ENCODE results near the gene RHOBTB1.

Gene RHOBTB1

GRCh38 chr10:60944058-60944909 lies at the start of gene RHOBTB1:
TSS of gene RHOBTB1 (minus strand) at chr10:60944185. CDS start at chr10:60911542, 32,643 bp downstream.
- H3K27me3 Mint-ChIP-seq: peaks cover 40% of the 10 kb centered on the region
- H3K27ac Mint-ChIP-seq: peak within 1 kb of the TSS; percentile 64
- ATAC-seq: peak; percentile 68
- peaks cover 2% of the 10 kb centered on the region for H3K9me3 Mint-ChIP-seq
- peaks cover 23% of the 10 kb centered on the region for H3K4me1 Mint-ChIP-seq
- H3K4me3 Mint-ChIP-seq: peak within 1 kb of the TSS; percentile 86
- no peaks in the 10 kb centered on the region for H3K36me3 Mint-ChIP-seq

DNA sequence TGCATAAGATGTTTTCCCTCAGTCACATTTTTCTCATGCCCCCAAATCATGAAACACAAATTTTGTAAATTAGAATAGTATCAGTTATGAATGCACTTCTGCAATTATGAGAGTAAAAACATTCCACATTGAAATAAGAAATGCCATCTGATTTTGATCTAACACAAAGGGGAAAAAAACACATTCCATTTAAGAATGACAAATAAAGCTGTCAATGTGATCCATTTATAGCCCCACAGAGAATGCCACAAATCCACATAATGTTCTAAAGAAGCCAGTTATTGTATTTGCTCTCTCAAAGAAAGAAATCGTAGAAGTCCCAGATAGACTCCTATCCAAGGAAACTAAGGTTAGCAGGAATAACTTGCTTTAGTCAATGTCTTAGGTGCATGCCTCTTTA lies 48.7 kb upstream of the RHOBTB1 start:
- Mint-ChIP-seq H3K27me3 (peaks cover 10% of the 10 kb centered on the region), H3K9me3 (peaks cover 5% of the 10 kb centered on the region), H3K27ac (no peak overlapping the region), H3K4me3 (no peak overlapping the region), H3K4me1 (peaks cover 8% of the 10 kb centered on the region), H3K36me3 (no peaks in the 10 kb centered on the region)
- no peak for ATAC-seq

- no peak overlapping the region for H3K4me3 Mint-ChIP-seq
- no peaks in the 10 kb centered on the region for H3K27me3 Mint-ChIP-seq
- H3K27ac Mint-ChIP-seq: no peak overlapping the region
- no peak for ATAC-seq
- no peaks in the 10 kb centered on the region for H3K36me3 Mint-ChIP-seq
- peaks cover 8% of the 10 kb centered on the region for H3K4me1 Mint-ChIP-seq
- H3K9me3 Mint-ChIP-seq: peaks cover 5% of the 10 kb centered on the region
Measured at GRCh38 chr10:60990663-60991062, 46.7 kb upstream of the RHOBTB1 start.

- no peaks in the 10 kb centered on the region for H3K36me3 Mint-ChIP-seq
- H3K4me3 Mint-ChIP-seq: no peak overlapping the region
- peaks cover 8% of the 10 kb centered on the region for H3K4me1 Mint-ChIP-seq
- H3K27me3 Mint-ChIP-seq: no peaks in the 10 kb centered on the region
- H3K27ac Mint-ChIP-seq: no peak overlapping the region
- peak; percentile 97 for ATAC-seq
- H3K9me3 Mint-ChIP-seq: peaks cover 5% of the 10 kb centered on the region
Measured at GRCh38 chr10:60989400-60989876, 45.5 kb upstream of the RHOBTB1 start.

DNA sequence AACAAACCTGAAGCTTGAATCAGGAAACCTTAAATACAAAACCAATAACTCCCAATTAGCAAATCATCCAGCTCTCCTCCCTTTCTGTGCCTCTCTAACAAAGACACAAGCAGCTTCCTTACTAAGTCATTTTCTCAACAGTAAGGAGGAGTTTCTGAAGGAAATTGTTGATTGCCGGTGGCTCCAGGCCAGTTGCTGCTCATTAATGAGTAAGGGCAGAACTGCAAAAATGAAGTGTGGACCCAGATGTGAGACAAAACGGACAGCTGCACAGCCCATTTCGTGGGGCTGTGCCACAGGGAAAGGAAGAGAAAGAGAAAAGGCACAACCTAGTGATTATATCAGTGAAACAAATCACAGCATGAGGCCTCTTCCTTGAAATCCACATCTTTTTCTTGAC lies 42.8 kb upstream of the RHOBTB1 start:
- no peaks in the 10 kb centered on the region for H3K36me3 Mint-ChIP-seq
- H3K4me3 Mint-ChIP-seq: no peak overlapping the region
- ATAC-seq: no peak
- H3K27ac Mint-ChIP-seq: no peak overlapping the region
- peaks cover 8% of the 10 kb centered on the region for H3K4me1 Mint-ChIP-seq
- H3K27me3 Mint-ChIP-seq: no peaks in the 10 kb centered on the region
- H3K9me3 Mint-ChIP-seq: peaks cover 5% of the 10 kb centered on the region

DNA sequence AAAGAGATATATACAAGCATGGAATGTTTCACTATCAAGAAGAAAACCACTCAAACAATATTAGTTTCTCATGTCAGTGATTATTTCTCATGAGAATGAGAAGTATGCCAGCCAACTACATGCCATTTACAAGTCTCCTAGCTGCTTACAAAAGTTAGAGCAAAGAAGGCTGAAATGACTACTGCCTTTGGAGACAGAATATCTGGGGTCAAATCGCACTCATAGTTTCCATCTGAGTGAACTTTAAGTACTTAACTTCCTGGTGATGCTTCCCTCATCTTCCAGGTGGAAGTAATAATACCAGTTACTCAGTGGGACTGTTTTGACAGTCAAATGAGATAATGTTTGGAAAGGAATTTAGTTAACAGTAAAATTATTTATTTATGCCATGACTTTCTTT lies 42.0 kb upstream of the RHOBTB1 start:
- H3K9me3 Mint-ChIP-seq: peaks cover 5% of the 10 kb centered on the region
- no peaks in the 10 kb centered on the region for H3K36me3 Mint-ChIP-seq
- no peak for ATAC-seq
- H3K27me3 Mint-ChIP-seq: no peaks in the 10 kb centered on the region
- no peak overlapping the region for H3K4me3 Mint-ChIP-seq
- no peak overlapping the region for H3K27ac Mint-ChIP-seq
- peaks cover 8% of the 10 kb centered on the region for H3K4me1 Mint-ChIP-seq

DNA sequence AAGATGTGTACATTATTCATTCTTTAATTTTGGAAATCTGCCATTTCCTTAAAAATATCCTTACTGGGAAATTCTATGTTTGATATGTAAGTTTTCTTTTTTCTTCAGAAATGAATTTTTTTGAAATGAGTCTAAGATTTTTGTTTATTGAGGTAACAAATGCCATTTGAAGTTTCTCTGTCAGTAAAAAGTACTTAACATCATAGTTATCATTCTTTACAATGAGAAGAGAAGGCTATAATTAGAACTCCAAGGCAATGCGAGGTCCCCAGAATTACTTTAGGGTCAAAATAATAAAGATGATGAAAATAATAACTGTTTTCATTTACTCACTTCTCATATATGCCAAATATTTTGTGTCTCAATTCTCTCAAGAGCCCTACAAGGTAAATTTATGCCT lies 37.0 kb upstream of the RHOBTB1 start:
- no peak for ATAC-seq
- Mint-ChIP-seq H3K9me3 (no peaks in the 10 kb centered on the region), H3K4me1 (peaks cover under 1% of the 10 kb centered on the region)

DNA sequence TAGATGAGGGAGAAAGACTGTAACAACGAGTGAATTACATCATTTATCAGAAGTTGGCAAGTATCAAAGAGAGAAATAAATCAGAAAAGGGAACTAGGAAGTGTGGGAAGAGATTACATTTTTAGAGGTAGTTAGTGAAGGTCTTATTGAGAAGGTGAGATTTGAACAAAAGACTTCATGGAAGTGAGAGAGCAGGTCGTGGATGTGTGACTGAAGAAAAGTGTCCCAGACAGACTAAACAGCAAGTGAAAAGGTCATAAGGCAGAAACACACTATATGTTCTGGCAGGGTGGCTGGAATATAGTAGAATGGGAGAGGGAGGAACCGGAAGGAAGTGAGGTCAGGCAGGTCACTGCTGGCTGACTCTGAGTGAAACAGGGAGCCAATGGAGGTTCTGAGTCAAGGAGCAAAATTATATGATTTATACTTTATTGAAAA lies 35.7 kb upstream of the RHOBTB1 start:
- H3K27me3 Mint-ChIP-seq: no peaks in the 10 kb centered on the region
- no peak overlapping the region for H3K27ac Mint-ChIP-seq
- peaks cover 5% of the 10 kb centered on the region for H3K4me1 Mint-ChIP-seq
- ATAC-seq: no peak
- no peaks in the 10 kb centered on the region for H3K36me3 Mint-ChIP-seq
- no peaks in the 10 kb centered on the region for H3K9me3 Mint-ChIP-seq
- no peak overlapping the region for H3K4me3 Mint-ChIP-seq

More for the DNA sequence above, 37.0 kb upstream of the RHOBTB1 start:
- Mint-ChIP-seq H3K27me3 (no peaks in the 10 kb centered on the region), H3K27ac (no peak overlapping the region), H3K36me3 (no peaks in the 10 kb centered on the region), H3K4me3 (no peak overlapping the region)

DNA sequence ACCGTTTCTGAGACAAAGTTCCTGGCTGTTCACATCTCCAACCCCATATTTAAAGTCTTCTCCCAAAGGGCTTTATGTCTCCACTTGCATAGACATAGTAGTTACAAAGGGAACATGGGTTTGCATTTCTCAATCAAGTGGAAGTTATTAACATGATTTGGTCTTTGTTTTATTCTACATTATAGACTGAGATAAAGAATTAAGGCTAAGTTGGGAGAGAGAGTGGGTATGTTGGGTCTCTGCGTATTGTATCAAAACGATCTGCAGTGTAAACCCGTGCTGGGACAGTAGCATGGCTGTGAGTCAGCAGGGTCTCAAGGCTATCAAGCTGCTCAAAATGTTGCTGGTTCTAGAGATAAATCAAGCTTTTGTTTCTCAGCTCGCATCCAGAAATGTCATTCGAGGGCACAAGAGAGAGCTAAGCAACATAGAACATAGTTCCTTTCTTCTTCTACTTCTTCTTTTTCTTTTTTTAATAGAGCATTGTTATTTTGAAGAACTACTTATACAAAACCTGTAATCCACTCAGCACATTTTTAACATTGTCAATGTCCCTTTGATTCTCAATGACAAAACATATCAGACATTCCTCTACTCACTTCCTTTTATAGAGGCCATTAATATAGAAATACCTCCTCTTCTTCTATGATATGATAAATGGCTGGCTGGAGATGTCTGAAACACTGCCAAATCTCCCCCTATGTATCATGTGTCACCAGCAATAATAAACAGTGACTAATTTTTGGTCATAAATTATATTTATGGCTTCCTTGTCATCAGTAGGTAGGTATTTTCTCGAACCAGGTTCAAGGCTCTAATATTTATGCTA lies 34.5 kb upstream of the RHOBTB1 start:
- no peak for ATAC-seq
- H3K4me3 Mint-ChIP-seq: no peak overlapping the region
- no peak overlapping the region for H3K27ac Mint-ChIP-seq
- peaks cover 5% of the 10 kb centered on the region for H3K4me1 Mint-ChIP-seq
- H3K36me3 Mint-ChIP-seq: no peaks in the 10 kb centered on the region
- H3K9me3 Mint-ChIP-seq: no peaks in the 10 kb centered on the region
- H3K27me3 Mint-ChIP-seq: no peaks in the 10 kb centered on the region

GRCh38 chr10:60977161-60978122 lies 33.5 kb upstream of the RHOBTB1 start:
- H3K27me3 Mint-ChIP-seq: no peaks in the 10 kb centered on the region
- ATAC-seq: no peak
- no peaks in the 10 kb centered on the region for H3K36me3 Mint-ChIP-seq
- H3K4me1 Mint-ChIP-seq: peaks cover 5% of the 10 kb centered on the region
- no peaks in the 10 kb centered on the region for H3K9me3 Mint-ChIP-seq
- H3K4me3 Mint-ChIP-seq: no peak overlapping the region
- no peak overlapping the region for H3K27ac Mint-ChIP-seq

DNA sequence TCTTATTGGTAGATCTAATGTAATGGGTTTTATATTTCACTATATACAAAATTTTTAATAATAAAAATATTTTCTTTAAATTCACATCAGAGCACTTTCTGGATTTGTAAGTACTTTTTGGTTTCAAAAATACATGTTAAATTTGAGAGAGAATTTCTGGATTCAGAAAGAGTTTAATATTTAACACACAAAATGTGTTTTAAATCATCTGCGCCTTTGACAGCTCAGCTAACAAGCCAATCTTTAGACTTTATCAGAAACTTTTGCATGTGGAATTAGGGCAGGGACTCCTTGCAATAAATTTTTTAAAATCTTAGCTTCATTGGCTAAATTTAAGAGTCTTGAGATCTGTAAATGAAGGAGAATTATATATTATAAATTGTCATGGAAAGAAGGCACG lies 32.7 kb upstream of the RHOBTB1 start:
- no peak for ATAC-seq
- Mint-ChIP-seq H3K27me3 (no peaks in the 10 kb centered on the region), H3K9me3 (no peaks in the 10 kb centered on the region), H3K4me1 (peaks cover 5% of the 10 kb centered on the region), H3K27ac (no peak overlapping the region), H3K36me3 (no peaks in the 10 kb centered on the region), H3K4me3 (no peak overlapping the region)

GRCh38 chr10:60975716-60976115 lies 31.7 kb upstream of the RHOBTB1 start:
- no peak for ATAC-seq
- peaks cover 5% of the 10 kb centered on the region for H3K4me1 Mint-ChIP-seq
- H3K9me3 Mint-ChIP-seq: no peaks in the 10 kb centered on the region
- no peak overlapping the region for H3K27ac Mint-ChIP-seq
- no peaks in the 10 kb centered on the region for H3K36me3 Mint-ChIP-seq
- H3K27me3 Mint-ChIP-seq: no peaks in the 10 kb centered on the region
- H3K4me3 Mint-ChIP-seq: no peak overlapping the region

GRCh38 chr10:60974463-60975149 lies 30.6 kb upstream of the RHOBTB1 start:
- H3K4me1 Mint-ChIP-seq: peaks cover 5% of the 10 kb centered on the region
- H3K27ac Mint-ChIP-seq: no peak overlapping the region
- H3K36me3 Mint-ChIP-seq: no peaks in the 10 kb centered on the region
- H3K4me3 Mint-ChIP-seq: no peak overlapping the region
- H3K27me3 Mint-ChIP-seq: peaks cover 1% of the 10 kb centered on the region
- ATAC-seq: peak; percentile 39
- no peaks in the 10 kb centered on the region for H3K9me3 Mint-ChIP-seq

GRCh38 chr10:60973086-60973485 lies 29.1 kb upstream of the RHOBTB1 start:
- H3K9me3 Mint-ChIP-seq: no peaks in the 10 kb centered on the region
- H3K36me3 Mint-ChIP-seq: no peaks in the 10 kb centered on the region
- H3K27me3 Mint-ChIP-seq: peaks cover 16% of the 10 kb centered on the region

More at GRCh38 chr10:60973086-60973485, 29.1 kb upstream of the RHOBTB1 start:
- no peak for ATAC-seq
- Mint-ChIP-seq H3K4me3 (no peak overlapping the region), H3K27ac (no peak overlapping the region), H3K4me1 (peaks cover 10% of the 10 kb centered on the region)
